GM12801 (cell line): Measurements from ENCODE around the gene INPP5A.

ENCODE experiments used
- CTCF ChIP-seq: IDR thresholded peaks from one replicate; pipeline ENCODE4 v1.5.1; 2011; ENCODE audit warnings: control low read depth; ENCODE audit not compliant: insufficient read length; ENCODE audit errors: extremely low read depth

The INPP5A gene

GRCh38 chr10:132559538-132559937 is 22.0 kb downstream of the INPP5A start:
- TF ChIP-seq CTCF = no peak

- TF ChIP-seq CTCF = no peak
These were observed 22.7 kb downstream of the INPP5A start for GRCh38 chr10:132560241-132560731.

GRCh38 chr10:132562177-132562915 is 24.8 kb downstream of the INPP5A start:
- TF ChIP-seq CTCF = no peak

- TF ChIP-seq CTCF = no peak
These were observed 25.4 kb downstream of the INPP5A start for GRCh38 chr10:132562916-132563456.

- TF ChIP-seq CTCF = no peak
These were observed 26.1 kb downstream of the INPP5A start for GRCh38 chr10:132563485-132564248.

- TF ChIP-seq CTCF = no peak
These were observed 26.6 kb downstream of the INPP5A start for GRCh38 chr10:132564249-132564605.

- TF ChIP-seq CTCF = no peak
These were observed 27.1 kb downstream of the INPP5A start for GRCh38 chr10:132564690-132565089.
